Smooth muscle cell (in vitro differentiated cells): ENCODE results near the gene TOMM5. TPM values are rescaled to one million over a fixed set of nuclear protein-coding genes. Genes with fewer than 3 reads are reported as not detected.

Source experiments
- DNase-seq: peaks from one replicate; lab custom pipeline; 2025; ENCODE audit not compliant: unreplicated experiment; lab: John Stamatoyannopoulos, UW
- H2AFZ ChIP-seq: fragments of 200-600 bp; sonication (generic); 2 replicates; pipeline ENCODE4 v1.6.0; 2016; ENCODE audit warnings: antibody characterized with exemption, low read depth, mild to moderate bottlenecking
- H3F3A ChIP-seq: fragments of 200-600 bp; sonication (generic); 2 replicates; pipeline ENCODE4 v1.6.0; 2017; ENCODE audit warnings: antibody characterized with exemption, low read depth
- H3K27ac ChIP-seq: fragments of 200-600 bp; sonication (generic); 2 replicates; pipeline ENCODE4 v1.5.1; 2016; ENCODE audit warnings: low read depth, mild to moderate bottlenecking
- H3K27me3 ChIP-seq: fragments of 200-600 bp; sonication (generic); 2 replicates; pipeline ENCODE4 v1.6.1; 2016; ENCODE audit warnings: low read depth, mild to moderate bottlenecking
- H3K36me3 ChIP-seq: fragments of 200-600 bp; sonication (generic); 2 replicates; pipeline ENCODE4 v1.5.1; 2016; ENCODE audit warnings: low read depth
- H3K4me1 ChIP-seq: fragments of 200-600 bp; sonication (generic); 2 replicates; pipeline ENCODE4 v1.5.1; 2016; ENCODE audit warnings: low read depth
- H3K4me2 ChIP-seq: fragments of 200-600 bp; sonication (generic); 2 replicates; pipeline ENCODE4 v1.6.0; 2016; ENCODE audit warnings: mild to moderate bottlenecking
- H3K4me3 ChIP-seq: fragments of 200-600 bp; sonication (generic); 2 replicates; pipeline ENCODE4 v1.5.1; 2016; ENCODE audit warnings: mild to moderate bottlenecking
- H3K79me2 ChIP-seq: fragments of 200-600 bp; sonication (generic); 2 replicates; pipeline ENCODE4 v1.6.0; 2016; ENCODE audit warnings: low read depth, mild to moderate bottlenecking
- H3K9ac ChIP-seq: fragments of 200-600 bp; sonication (generic); 2 replicates; pipeline ENCODE4 v1.6.0; 2016; ENCODE audit warnings: low read depth
- H3K9me3 ChIP-seq: fragments of 200-600 bp; sonication (generic); replicated peaks from 2 replicates; pipeline ENCODE4 v1.5.1; 2016; ENCODE audit warnings: low read depth
- H4K20me1 ChIP-seq: fragments of 200-600 bp; sonication (generic); 2 replicates; pipeline ENCODE4 v1.6.0; 2016; ENCODE audit warnings: low read depth
- CTCF ChIP-seq: fragments of 200-600 bp; sonication (generic); IDR thresholded peaks from 2 replicates; pipeline ENCODE4 v1.5.1; 2017; ENCODE audit warnings: borderline replicate concordance, mild to moderate bottlenecking, antibody characterized with exemption; ENCODE audit not compliant: insufficient read depth, poor library complexity, severe bottlenecking
- WGBS: methylation state at CpG from one replicate; pipeline ENCODE4 v1.1.7; 2016; ENCODE audit warnings: low lambda C conversion rate; 5-methylcytosine and 5-hydroxymethylcytosine counted together
- polyA plus RNA-seq: library from polyadenylated mRNA; unstranded; fragments of >200 nt; fragmentation: Nextera tagmentation; extraction: Ambion mirVana; gene quantifications from 2 replicates; pipeline ENCODE4 v1.2.1, GENCODE V29; 2016
- total RNA-seq: library from RNA; depleted of rRNA; stranded (reverse); fragments of >200 nt; gene quantifications from 2 replicates; pipeline ENCODE4 v1.2.3, GENCODE V29; 2014

The TOMM5 gene
- total and polyA plus RNA-seq, 2 experiments from 2014 or later = 194 to 296 TPM

GRCh38 chr9:37625036-37625757, 32.8 kb upstream of the TOMM5 start:
- Histone ChIP-seq H3K36me3 (no peaks in the 10 kb centered on the region), H3K9ac (no peak overlapping the region), H3K79me2 (no peaks in the 10 kb centered on the region), H3K4me1 (peaks cover 11% of the 10 kb centered on the region), H4K20me1 (no peaks in the 10 kb centered on the region), H3K27ac (no peak overlapping the region), H3F3A (no peaks in the 10 kb centered on the region), H3K9me3 (no peaks in the 10 kb centered on the region), H3K4me2 (no peak overlapping the region), H2AFZ (no peak overlapping the region), H3K27me3 (no peaks in the 10 kb centered on the region), H3K4me3 (no peak overlapping the region)
- no peak for TF ChIP-seq CTCF
- WGBS = 94% methylated on average over 5 of the region's 5 CpGs
- no peak for DNase-seq

GRCh38 chr9:37624073-37624472, 31.7 kb upstream of the TOMM5 start:
- 74% methylated on average over 1 of the region's 1 CpG for WGBS
- H3K9ac ChIP-seq = no peak overlapping the region
- no peaks in the 10 kb centered on the region for H3K27me3 ChIP-seq
- H3K36me3 ChIP-seq = no peaks in the 10 kb centered on the region
- no peaks in the 10 kb centered on the region for H4K20me1 ChIP-seq
- H2AFZ ChIP-seq = no peak overlapping the region
- no peak for TF ChIP-seq CTCF
- no peak overlapping the region for H3K27ac ChIP-seq
- DNase-seq = no peak
- no peak overlapping the region for H3K4me3 ChIP-seq
- H3K9me3 ChIP-seq = no peaks in the 10 kb centered on the region
- H3K4me2 ChIP-seq = no peak overlapping the region
- peaks cover 19% of the 10 kb centered on the region for H3K4me1 ChIP-seq
- no peaks in the 10 kb centered on the region for H3K79me2 ChIP-seq
- peaks cover 7% of the 10 kb centered on the region for H3F3A ChIP-seq

- Histone ChIP-seq H3K4me3 (no peak overlapping the region), H3K4me1 (peaks cover 24% of the 10 kb centered on the region), H3K79me2 (no peaks in the 10 kb centered on the region), H2AFZ (no peak overlapping the region), H3K4me2 (no peak overlapping the region), H3F3A (peaks cover 10% of the 10 kb centered on the region), H3K27me3 (no peaks in the 10 kb centered on the region), H3K27ac (no peak overlapping the region), H4K20me1 (no peaks in the 10 kb centered on the region), H3K9ac (no peak overlapping the region), H3K36me3 (no peaks in the 10 kb centered on the region), H3K9me3 (no peaks in the 10 kb centered on the region)
- no peak for TF ChIP-seq CTCF
- WGBS = 82% methylated on average over 2 of the region's 2 CpGs
- DNase-seq = no peak
Measured at GRCh38 chr9:37623267-37623666, 30.9 kb upstream of the TOMM5 start.

- Histone ChIP-seq H3K4me3 (no peak overlapping the region), H3K27me3 (no peaks in the 10 kb centered on the region), H3F3A (peaks cover 12% of the 10 kb centered on the region), H4K20me1 (no peaks in the 10 kb centered on the region), H3K9me3 (no peaks in the 10 kb centered on the region), H2AFZ (no peak overlapping the region), H3K36me3 (no peaks in the 10 kb centered on the region), H3K4me1 (peaks cover 31% of the 10 kb centered on the region), H3K27ac (no peak overlapping the region), H3K79me2 (no peaks in the 10 kb centered on the region), H3K4me2 (no peak overlapping the region), H3K9ac (no peak overlapping the region)
- DNase-seq = no peak
- no peak for TF ChIP-seq CTCF
- 87% methylated on average over 4 of the region's 4 CpGs for WGBS
Measured at GRCh38 chr9:37622462-37622861, 30.1 kb upstream of the TOMM5 start.
